ENCODE measurements around the gene PFKL.

PFKL gene

DNA sequence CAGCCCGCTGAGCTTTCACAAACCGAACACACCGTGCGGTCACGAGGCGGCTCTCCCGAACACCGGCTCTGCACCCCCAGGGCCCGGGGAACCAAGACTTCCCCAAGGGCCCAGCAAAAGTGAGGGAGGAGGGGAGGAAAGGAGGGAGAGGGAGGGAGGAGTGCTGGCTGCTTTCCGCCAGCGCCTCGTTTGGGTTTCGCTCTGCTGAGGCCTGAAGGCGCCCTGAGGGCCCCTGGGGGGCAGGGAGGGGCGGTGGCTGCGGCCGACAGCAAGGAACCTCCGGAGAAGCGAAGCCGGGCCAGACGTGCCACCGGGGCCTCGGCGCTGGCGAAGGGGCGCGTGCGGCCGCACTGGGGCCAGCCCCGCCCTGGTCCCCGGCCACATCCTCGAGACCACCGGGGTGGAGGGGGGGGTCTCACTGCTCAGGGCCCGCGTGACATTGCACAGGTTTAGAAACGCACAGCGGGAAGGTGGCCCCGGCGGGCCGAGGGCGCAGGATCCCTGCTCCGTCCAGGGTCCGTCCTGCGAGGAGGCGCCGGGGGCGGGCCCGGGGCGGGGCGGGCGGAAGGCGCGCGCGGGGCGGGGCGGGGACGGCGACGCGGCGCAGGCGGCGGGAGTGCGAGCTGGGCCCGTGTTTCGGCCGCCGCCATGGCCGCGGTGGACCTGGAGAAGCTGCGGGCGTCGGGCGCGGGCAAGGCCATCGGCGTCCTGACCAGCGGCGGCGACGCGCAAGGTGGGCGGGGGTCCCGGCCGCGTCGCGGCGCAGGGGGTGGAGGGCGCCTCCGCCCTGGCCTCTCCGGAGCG, at the start of gene PFKL:
PFKL (plus strand) TSS at position 596 of the 804 bp plus-strand sequence; CDS start at position 649, 53 bp downstream.
- DNase-seq = no peak

DNA sequence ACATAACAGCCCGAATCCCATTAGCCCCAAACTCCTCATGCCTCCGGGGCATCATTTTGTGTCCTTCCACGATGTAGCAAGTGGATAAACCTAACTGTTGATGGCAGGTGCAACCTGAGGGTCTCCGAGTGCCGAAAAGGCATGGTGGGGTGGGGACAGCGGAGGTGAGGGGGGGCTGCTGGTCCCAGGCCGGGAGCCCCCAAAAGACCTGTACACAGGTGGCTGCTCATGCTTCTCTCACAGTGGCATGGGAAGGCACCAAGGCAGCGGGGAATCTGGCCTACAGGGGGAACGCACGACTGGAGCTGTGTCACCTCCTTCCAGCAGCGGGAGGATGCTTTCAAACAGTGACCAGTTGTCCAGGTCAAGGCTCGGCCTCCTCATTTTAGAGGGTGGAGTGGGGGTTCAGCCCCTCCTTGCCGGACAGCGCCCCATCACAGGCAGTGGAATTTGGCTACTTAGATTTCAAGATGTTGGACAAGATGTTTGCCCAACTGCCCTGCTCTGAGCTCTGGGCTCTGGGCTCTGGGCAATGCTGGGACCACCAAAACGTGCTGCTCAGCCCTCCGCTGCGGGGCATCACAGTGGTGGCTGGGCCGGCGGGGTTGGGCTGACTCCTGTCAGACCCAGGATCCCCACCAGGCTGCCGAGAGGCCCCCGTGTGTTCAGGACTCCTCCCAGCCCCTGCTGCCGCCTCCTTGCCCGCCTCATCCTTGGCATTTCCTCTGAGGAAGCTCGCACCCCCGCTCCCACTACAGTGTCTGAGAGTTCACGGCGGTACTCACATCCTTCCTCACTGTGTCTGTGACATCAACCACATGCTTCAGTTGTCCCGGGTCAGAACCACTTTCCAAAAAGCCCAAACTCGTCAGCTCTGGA, 45.8 kb upstream of the PFKL start:
- no peak for DNase-seq

DNA sequence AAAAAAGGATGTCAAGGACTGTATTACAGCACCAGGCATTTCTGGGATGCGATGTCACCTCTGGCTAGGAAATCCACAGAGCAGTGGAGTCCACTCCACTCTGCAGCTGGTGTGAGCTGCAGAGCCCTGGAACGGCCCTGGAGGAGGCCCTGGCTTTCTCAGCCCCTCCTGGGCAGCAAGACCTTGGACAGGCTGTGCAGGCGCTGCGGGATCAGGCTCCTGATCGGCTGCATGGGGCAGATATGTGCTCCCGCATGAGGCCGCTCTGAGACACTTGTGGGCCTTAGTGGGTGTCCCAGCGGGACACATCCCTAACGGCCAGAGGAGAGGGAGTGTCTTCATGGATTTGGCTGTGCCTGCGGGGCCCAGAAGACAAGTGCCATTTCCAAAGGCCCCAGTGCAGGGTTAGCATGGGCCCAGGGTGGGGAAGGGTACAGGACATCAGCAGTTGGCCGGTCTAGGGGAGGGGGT, 44.3 kb upstream of the PFKL start:
- DNase-seq = no peak

DNA sequence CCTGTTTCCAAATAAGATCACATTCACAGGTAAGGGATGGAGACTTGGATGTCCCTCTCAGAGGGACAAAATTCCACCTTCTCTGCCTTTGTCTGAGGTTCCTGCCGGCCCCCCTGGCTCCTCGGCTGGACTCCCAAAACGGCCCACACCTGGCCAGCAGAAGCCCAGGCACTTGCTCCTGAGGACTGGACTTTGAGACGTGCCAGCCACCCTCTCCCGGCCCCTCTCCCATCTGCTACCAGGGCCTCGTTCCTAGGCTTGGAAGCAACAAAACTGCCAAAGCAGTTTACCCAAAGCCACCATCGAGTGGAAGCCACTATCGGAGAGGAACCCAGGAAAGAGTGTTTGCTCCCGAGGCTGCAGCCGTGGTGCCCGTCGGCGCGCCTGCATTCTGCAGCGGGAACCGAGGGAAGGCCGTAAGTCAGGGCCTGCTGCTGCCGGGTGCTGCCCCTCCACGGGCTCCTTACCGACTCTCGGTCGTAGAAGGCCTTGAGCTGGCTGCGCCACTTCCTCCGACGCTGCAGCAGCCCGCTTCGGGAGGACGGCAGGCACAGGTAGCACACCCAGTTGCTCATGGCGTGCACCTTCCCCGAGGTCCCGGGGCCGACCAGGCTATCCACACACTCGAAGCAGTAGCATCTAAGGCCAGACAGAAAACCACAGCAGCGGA, 41.7 kb upstream of the PFKL start:
- DNase-seq = no peak

DNA sequence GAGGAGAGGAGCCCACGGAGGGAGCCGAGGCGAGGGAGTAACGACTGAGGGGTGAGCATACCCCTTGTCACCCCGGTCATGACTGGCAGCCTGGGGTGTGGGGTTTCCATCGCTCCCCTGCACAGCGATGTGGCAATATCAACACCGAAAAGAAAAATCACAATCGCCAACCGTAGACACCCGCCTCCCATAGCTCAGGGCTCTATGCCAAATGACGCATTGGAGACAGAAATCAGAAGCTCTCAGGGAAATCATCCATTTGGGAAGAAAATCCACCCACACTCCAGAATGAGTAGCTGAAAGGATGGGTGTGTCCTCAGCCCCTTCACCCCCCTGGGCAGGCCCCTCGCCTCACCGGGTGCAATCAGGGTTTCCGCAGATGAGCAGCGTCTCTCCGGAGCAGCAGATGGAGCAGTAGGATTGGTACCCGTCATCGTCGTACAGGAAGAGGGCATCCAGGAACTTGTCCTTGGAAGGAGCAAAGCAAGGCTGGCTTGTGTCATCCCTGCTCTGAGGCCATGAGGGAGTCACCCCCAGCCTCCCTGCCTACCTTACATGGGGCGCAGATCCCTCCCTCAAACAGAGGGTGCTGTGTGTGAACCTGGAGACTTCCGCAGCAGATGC, 40.7 kb upstream of the PFKL start:
- no peak for DNase-seq

DNA sequence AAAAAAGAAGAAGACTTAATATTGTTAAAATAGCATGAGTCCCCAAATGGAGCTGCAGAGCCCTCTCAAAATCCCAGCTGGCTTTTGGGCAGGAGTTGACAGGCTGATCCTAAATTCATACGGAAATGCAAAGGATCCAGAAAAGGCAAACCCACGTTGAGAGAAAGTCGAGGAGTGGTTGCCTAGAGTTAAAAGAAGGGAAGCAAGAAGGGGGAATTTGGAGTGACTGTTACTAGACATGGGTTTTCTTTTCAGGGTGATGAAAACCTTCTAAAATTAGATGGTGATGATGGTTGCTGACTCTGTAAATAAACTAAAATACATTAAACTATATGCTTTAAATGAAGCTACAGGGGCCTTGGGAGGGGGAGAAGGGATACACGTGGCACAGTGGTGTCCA, 39.8 kb upstream of the PFKL start:
- DNase-seq = no peak

DNA sequence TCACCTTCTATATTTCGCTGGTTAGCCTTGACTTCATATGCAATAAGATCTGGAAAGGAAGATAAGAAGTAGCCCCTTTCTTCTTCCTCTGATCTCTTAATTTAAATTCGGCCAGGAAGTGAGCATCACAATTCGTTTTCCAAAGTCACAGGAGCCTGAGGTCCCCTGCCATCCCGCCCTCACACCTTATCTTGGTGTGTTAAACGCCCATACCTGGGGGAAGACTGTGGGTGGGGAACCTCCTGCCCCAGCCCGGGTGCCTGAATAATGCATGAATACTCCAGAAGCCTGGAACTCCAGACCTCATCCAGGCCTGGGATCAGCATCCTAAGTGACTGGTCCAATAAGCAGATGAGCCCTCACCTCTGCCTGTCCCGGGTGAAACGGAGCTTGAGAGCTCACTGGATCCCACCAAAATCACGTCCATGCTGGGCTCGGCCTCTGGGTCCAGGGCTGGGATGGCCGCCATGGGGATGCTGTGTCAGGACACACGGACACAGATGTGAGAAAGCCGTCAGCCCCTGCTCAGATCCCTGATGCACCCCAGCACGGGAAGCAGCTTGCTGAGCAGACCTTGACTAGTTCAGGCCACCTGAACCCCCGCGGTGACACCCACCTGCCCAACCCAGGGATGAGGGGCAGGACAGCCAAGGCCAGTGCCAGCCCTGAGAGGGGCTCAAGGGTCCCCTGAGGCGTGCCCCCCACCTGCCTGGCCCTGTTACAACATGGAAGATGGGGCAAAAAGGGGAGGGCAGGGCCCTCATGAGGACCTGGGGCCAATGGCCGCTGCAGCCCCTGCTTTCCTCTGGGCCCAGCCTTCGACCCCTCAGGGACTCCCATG, 38.8 kb upstream of the PFKL start:
- DNase-seq = no peak

DNA sequence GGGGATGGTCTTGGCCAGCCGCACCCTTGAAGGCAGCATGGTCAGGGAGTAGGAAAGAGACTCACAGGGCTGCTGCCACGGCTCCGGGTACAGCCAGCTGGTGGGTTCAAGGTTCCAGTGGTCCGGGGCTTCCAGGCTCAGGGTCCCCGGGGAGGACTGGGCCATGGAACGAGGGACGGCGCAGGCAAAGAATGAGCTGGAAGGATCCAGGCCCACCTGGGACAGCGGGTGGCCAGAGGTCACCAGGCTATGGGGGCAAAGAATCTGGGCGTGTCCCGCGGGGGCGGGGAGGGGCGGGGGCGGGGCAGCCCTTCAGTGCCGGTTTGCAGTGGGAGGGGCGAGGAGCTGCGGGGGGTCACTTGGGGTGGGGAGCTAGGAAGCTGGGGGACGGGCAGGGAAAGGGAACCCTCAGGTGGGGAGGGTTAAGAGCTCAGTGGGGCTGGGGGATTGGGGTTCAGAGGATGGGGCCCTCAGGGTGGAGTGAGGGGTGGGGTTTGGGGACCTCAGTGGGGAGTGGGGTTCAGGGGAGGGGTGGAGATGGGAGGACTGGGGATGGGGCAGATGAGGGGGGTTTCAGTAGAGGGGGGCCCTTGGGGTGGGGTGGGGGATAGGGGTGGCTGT, 38.1 kb upstream of the PFKL start, which contains the start of gene DNMT3L:
DNMT3L (minus strand) TSS at position 223 of the 621 bp plus-strand sequence. CDS start 638 bp downstream, outside the sequence.
- DNase-seq = no peak

DNA sequence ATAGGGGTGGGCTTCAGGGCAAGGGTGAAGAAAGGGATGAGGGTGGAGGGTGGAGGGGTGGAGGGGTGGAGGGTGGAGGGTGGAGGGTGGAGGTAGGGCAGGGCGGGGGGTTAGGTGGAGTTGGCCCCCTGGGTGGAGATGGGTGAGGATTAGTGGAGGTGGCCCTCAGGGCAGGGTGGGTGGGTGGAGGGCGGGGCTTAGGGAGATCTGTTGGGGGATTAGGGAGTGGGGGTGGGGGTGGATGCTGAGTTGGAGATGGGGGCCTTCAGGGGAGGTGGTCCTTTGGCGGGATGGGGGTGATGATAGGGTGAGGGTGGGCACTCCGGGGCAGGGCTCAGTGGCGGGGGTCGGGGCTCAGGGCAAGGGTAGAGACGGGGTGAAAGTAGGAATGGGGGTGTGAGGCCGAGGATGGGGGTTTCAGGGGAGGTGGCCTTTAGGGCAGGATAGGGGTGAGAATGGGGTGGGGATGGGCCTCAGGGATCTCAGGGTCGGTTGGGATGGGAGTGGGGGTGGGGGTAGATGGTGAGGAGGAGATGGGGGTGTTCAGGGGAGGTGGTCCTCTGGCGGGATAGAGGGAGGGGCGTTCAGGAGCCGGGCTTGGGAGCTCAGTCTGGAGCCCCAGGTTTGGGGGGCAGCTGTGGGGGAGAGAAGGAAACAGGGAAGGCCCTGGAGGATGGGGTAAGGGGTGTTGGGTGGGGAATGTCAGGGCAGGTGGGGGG, 37.4 kb upstream of the PFKL start:
- no peak for DNase-seq

DNA sequence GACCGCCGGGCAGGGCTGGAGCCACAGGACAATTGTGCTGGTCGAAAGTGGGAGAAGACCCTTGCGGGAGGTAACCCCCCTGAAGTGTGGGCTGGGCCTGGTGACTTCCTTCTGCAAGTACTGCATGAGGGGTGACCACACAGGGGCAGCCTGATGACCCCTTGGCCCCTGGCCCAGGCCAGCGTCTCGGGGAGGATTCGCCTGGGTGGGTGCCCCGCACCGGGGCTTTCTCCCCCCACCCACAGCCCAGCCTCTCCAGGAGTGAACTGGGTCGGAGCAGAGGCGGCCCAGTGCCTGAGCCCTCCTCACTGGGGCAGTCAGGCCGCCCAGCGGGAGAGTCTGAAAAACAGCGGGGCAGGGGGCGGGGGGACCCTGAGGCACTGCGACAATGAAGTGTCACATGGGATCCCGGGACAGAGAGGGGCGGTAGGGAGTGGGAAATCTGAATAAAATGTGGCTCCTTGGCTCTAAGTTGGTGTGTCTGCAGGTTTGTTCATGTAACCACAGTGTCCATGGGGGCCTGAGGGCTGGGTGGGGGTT, 36.6 kb upstream of the PFKL start:
- no peak for DNase-seq

DNA sequence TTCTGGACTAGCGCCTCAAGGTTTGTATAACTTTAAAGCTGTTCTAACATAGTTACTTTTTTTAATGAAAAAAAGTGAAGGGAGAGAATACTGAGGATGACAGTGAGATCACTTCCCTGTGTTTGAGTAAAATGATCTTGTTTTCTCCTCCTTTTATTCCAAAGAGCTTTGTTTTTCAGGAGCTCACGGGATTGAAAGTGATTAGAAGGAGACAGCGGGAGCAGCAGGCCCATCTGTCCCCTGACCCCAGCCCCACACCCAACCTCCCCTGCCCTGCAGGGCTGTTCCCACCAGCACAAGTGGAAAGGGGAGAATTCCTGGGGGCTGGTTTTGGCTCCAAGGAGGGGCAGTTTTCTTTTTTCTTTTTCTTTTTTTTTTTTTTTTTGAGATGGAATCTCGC, 36.1 kb upstream of the PFKL start:
- DNase-seq = no peak

DNA sequence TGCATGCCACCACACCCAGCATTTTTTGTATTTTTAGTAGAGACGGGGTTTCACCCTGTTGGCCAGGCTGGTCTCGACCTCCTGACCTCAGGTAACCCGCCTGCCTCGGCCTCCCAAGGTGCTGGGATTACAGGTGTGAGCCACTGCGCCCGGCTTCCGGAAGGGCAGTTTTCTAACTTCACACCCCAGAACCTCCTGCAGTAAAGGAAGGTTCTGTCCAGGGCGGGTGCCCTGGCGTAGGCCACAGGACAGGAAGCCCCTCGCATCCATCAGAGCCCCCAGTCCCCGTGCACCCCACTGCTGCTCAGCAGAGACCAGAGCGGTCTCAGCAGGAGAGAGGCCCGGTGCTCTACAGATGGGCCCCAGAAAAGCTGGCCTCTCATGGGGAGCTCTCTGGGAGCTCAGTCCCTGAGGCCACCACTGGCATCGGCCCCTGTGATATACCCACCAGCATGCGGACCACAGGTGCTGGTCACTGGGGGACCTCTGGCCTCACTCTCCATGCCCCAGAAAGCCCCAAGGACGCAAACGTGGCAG, 34.1 kb upstream of the PFKL start:
- DNase-seq = no peak

DNA sequence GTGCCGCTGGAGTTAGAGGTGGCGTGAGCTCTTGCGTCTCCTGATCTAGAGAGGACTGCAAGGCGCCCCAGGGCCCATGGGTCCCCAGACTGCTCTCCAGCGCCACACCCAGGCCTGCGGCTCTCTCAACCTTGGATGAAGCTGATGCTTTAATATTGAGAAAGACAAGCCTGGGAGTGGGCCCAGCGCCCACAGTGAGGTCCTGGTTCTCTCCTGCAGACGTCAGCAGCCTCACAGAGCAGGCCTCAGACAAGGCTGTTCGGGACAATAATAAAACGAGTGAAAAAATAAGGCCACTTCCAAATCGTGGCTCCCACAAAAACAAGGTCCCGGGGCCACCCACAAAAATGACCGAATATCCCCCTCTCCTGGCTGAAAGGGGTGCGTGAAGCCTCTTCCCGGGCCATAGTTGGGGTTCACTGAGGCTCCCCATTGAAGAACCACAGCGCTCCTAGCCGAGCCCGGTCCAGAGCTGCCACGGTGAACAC, 32.2 kb upstream of the PFKL start:
- no peak for DNase-seq

DNA sequence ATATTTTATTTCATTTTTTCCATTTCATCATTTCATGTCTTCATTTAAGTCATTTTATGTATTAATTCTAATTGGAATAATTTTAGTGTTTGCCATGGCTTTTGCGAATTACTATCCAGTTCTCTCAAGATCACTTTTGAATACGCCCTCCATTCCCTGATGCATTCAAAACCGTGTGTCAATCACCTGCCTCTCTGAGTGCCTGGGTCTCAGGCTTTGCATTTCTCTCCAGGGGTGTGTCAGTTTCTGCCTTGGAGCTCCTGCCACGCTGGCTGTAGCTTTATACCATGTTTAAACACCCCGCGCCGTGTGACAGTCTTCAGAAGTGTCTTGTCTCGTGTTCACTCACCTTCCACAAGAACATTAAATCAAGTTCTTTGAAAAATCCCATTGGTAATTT, 30.8 kb upstream of the PFKL start:
- DNase-seq = no peak

DNA sequence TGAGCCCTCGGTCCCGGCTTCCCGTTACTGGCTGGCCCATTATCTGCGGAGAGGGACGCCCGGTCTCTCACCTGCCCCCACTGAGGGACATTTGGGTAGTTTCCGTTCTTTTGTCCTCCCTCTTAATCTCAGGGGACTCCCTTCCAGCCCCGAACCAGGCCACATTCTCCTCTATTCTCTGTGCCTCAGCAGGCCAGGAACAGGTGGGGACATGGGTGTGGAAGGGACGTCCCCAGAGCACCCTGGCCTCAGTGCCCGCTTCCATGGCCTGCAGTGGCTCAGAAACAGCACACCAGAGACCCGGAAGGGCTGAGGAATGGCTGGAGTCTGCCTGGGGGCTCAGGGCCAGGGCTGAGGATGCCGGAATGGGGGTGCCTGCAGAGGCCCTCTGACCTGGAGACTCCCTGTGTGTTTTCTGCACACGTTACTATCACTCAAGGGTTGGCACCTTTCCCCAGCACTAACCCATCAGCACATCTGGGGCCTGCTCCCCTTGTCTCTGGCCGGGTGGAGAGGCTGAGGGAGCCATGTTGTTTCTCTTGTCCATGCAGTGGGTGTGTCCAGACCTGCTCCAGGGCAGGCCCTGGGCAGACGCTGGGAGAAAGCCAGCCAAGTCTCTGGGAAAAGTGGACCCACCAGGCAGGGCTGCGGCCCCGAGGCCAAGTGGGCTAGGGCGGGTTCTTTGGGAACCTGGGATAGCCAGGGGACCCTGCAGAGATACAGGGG, 28.1 kb upstream of the PFKL start:
- no peak for DNase-seq

DNA sequence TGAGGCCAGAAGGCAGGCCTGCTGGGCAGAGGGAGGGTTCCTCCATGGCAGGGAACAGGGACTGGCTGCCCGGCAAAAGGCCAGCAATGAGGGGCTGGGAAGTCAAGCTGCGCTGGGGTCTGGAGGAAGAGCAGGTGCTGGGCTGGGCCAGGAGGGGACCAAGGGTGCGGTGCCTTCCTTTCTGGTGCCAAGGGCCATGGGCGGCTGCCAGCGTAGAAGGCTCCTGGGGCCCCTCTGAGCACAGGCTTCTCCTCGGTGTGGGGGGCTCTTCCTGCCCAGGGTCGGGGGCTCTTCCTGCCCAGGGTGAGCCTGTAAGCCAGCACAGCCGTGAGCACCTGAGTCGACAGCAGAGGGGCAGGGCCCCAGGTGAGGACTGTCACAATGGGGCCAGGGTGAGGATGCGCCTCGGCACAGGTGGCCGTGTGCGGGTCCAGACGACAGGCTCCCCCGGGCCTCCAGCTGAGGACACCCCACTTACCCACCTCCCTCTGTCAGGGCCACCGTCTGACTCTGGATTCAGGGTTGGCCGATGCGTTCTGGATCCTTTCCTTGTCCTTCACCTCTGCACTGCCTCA, 27.5 kb upstream of the PFKL start:
- no peak for DNase-seq

DNA sequence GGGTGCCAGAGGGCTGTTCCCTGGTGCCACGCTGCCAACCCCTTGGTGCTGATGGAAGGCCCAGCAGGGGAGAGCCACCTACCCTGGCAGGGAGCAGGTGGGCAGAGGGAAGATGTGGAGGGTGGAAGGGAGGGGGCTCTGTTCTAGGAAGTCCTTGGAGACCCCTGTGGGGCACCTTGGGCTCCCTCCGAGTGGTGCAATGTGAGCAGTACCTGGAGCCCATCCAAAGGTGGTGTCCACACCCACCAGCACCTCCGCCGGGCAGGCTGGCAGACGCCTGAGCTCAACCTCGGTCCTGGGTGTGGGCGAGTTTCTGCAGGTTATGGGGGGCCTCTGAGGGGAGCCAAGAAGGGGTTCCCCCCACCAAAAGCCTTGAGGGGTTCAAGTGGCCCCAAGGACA, 26.8 kb upstream of the PFKL start:
- DNase-seq = no peak

DNA sequence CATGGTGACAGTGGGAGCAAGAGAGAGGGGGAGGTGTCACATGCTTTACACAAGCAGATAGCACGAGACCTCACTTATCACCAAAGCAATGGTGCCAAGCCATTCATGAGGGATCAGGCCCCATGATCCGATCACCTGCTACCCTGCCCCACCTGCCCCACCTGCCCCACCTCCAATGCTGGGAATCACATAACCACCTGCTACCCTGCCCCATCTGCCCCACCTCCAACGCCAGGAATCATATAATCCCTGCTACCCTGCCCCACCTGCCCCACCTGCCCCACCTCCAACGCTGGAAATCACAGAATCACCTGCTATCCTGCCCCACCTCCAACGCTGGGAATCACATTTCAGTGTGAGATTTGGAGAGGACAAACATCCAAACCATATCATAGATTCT, 24.8 kb upstream of the PFKL start:
- no peak for DNase-seq

Measured in NCI-H1694 (cell line).